Posterior vena cava (tissue), 2 donors: ENCODE results near the gene SIN3A. TPM values are rescaled to one million over a fixed set of nuclear protein-coding genes. Genes with fewer than 3 reads are reported as not detected.

Source experiments
- microRNA-seq, 2 donors: library from miRNA; unstranded; fragments of <30 nt; microRNA quantifications; one replicate each; pipeline ENCODE4 v1.2.0, GENCODE V29; 2020 to 2021; ENCODE audit warnings: borderline microRNAs expressed in 2 of 2
- total RNA-seq, 2 donors: library from RNA; stranded (reverse); fragmentation: NEBNext Ultra II Directional; extraction: Animal tissue kit (Norgen Biotek cat#: 25700); gene quantifications; one replicate each; pipeline ENCODE4 v1.2.1, GENCODE V29; 2021
- donor health status: DM: yes; HTN: yes; CAD: no.
- donor health status: DM: yes; HTN: yes; CAD: no.

The SIN3A gene
- total RNA-seq, 2 donors from 2014 or later: 47.8 to 47.9 TPM

Small RNAs within 50 kb of the gene (microRNA-seq; reads per million reads assigned to microRNA genes)
- 0 reads per million in 2 donors for gene MIR631

Other genes with a start within 250 kb of the SIN3A start
- 10 to 100 TPM; 25.8 to 26.4 TPM for gene C15orf39, start 249.8 kb downstream of the SIN3A start, total RNA-seq
- not detected for gene GOLGA6C, start 193.4 kb downstream of the SIN3A start, total RNA-seq
- not detected for gene GOLGA6D, start 168.9 kb downstream of the SIN3A start, total RNA-seq
- gene COMMD4, start 115.6 kb downstream of the SIN3A start, total RNA-seq: 10 to 100 TPM; 29.0 to 33.2 TPM
- 10 to 100 TPM; 11.7 to 25.3 TPM for gene NEIL1, start 104.7 kb downstream of the SIN3A start, total RNA-seq
- gene MAN2C1, start 83.1 kb downstream of the SIN3A start, total RNA-seq: 100 to 1,000 TPM; 122 to 169 TPM
- gene PTPN9, start 127.6 kb upstream of the SIN3A start, total RNA-seq: 10 to 100 TPM; 21.7 to 23.5 TPM
- gene SNUPN, start 174.0 kb upstream of the SIN3A start, total RNA-seq: 10 to 100 TPM; 17.2 to 22.5 TPM
- gene IMP3, start 188.5 kb upstream of the SIN3A start, total RNA-seq: 10 to 100 TPM; 29.0 to 34.1 TPM
- gene SNX33, start 196.2 kb upstream of the SIN3A start, total RNA-seq: 10 to 100 TPM; 23.8 to 30.9 TPM